Ishikawa (cell line): ENCODE results near the gene CCDC7.

Experiments
- CEBPB ChIP-seq: IDR thresholded peaks from 2 replicates; pipeline ENCODE4 v1.6.1; 2012
- CREB1 ChIP-seq: IDR thresholded peaks from 2 replicates; pipeline ENCODE4 v1.6.1; 2012; ENCODE audit warnings: low read depth
- EGR1 ChIP-seq: IDR thresholded peaks from 2 replicates; pipeline ENCODE4 v1.6.1; 2012
- EP300 ChIP-seq: IDR thresholded peaks from 2 replicates; pipeline ENCODE4 v1.6.1; 2012; ENCODE audit warnings: borderline replicate concordance
- FOXM1 ChIP-seq: IDR thresholded peaks from 2 replicates; pipeline ENCODE4 v1.6.1; 2012; ENCODE audit warnings: low read depth, borderline replicate concordance
- MAX ChIP-seq: IDR thresholded peaks from 2 replicates; pipeline ENCODE4 v1.6.1; 2012
- NFIC ChIP-seq: IDR thresholded peaks from 2 replicates; pipeline ENCODE4 v1.6.1; 2012
- RAD21 ChIP-seq: IDR thresholded peaks from 2 replicates; pipeline ENCODE4 v1.6.1; 2012; ENCODE audit warnings: low read depth
- REST ChIP-seq: IDR thresholded peaks from 2 replicates; pipeline ENCODE4 v1.6.1; 2012; ENCODE audit warnings: low read depth, mild to moderate bottlenecking
- TAF1 ChIP-seq: IDR thresholded peaks from 2 replicates; pipeline ENCODE4 v1.6.1; 2012; ENCODE audit warnings: low read depth, mild to moderate bottlenecking
- TCF12 ChIP-seq: IDR thresholded peaks from 2 replicates; pipeline ENCODE4 v1.6.1; 2012; ENCODE audit warnings: low read depth
- TEAD4 ChIP-seq: IDR thresholded peaks from 2 replicates; pipeline ENCODE4 v1.6.1; 2012
- YY1 ChIP-seq: IDR thresholded peaks from 2 replicates; pipeline ENCODE4 v1.6.1; 2012; ENCODE audit warnings: low read depth
- ZBTB7A ChIP-seq: IDR thresholded peaks from 2 replicates; pipeline ENCODE4 v1.6.1; 2012; ENCODE audit warnings: low read depth
- TF ChIP-seq, protein P1 (sequence below): IDR thresholded peaks from 2 replicates; pipeline ENCODE4 v1.6.1; 2012

The CCDC7 gene

DNA sequence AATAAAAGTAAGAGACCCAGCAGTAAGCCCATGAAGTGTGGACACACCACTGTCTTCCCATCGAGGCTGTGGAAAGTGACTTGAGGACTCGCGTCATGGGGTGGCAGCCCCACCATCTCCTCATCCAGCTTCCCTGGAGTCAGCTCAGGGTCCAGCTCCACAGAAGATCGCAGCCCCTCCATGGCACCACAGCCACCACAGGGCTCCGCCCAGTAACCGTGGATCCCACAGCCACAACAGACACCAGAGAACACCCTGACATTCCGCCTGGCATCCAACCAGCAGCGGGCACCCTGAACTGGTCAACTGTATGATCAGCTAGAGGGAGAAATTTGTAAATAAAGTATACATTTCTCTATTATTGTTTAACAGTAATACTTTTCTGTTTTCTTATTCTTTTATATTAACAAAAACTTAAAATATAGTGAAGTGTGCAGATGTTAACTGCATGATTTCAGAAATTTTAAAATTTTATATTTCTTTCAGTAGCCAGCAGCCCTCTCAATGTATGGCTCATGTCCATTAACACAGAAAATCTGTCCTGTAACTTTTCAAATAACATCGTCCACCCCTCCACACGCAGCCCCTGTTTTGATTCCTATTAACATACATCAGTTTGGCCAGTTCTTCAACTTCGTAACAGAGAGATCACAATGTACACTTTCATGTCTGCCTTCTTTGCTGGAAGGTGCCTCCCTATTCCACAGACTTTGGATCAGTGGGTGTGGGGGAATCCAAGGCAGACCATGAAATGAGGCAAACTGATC lies 442.4 kb downstream of the CCDC7 start:
- TF ChIP-seq REST (no peak), EGR1 (no peak), ZBTB7A (no peak), EP300 (no peak), TAF1 (no peak), YY1 (no peak), TCF12 (no peak), TEAD4 (no peak), CREB1 (no peak), FOXM1 (no peak), NFIC (no peak), MAX (no peak), CEBPB (no peak), RAD21 (no peak)
- TF ChIP-seq, protein P1, sequence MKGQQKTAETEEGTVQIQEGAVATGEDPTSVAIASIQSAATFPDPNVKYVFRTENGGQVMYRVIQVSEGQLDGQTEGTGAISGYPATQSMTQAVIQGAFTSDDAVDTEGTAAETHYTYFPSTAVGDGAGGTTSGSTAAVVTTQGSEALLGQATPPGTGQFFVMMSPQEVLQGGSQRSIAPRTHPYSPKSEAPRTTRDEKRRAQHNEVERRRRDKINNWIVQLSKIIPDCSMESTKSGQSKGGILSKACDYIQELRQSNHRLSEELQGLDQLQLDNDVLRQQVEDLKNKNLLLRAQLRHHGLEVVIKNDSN = no peak

DNA sequence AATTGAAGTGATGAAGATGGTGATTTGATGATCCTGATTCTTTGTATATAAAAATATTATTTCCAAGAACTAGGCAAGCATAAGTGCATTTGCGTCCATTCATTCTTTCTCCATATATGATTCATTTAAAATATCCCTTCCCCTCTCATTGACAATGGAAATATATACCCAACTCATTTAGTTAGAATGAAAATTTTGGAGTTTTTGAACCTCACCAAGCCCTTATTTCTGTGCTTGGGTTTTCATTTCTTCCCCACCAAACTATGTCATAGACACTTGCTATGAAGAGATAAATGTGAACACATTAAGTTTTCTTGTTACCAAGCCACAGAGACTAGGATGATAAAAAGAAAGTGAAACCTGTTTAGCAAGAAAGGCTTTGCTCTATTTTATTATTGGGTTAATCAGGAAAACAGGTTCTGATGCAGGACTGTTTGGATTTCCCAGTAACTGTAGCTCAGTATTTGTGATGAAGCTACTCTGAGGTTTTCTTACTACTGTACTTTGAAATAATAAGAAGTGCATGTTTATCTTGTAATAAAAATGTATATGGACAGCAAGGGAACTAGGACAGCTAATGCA lies 443.8 kb downstream of the CCDC7 start:
- no peak for TF ChIP-seq REST

- TF ChIP-seq REST (no peak), YY1 (no peak), MAX (no peak), CREB1 (no peak), ZBTB7A (no peak), FOXM1 (no peak), TAF1 (no peak)
- TF ChIP-seq, protein P1 = no peak
These were observed 444.5 kb downstream of the CCDC7 start for GRCh38 chr10:32890444-32890843.

DNA sequence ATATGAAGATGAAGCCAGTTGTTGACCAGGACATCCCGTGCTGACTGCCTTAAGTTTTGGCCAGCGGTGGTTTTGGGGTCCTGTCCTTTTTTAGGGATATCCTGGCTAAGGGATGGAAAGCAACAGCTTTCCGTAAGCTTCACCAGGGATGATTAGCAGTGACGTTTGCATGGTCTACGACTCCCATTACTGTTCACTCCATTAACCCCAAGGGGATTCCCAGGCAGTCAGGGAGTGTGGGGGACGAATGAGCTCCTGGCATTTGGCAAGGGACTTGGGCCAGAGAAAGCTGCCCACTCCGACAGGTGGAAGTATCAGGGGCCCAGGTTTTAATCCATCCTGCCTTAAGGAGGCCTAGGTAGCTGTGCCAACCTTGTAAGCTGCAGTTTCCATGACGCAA lies 445.3 kb downstream of the CCDC7 start:
- TF ChIP-seq FOXM1 (no peak), CEBPB (no peak), EP300 (no peak), CREB1 (no peak), MAX (no peak), YY1 (no peak), EGR1 (no peak), REST (no peak), ZBTB7A (no peak), NFIC (no peak), TCF12 (no peak), TAF1 (no peak)
